ENCODE measurements around the gene RFTN1.

DNA sequence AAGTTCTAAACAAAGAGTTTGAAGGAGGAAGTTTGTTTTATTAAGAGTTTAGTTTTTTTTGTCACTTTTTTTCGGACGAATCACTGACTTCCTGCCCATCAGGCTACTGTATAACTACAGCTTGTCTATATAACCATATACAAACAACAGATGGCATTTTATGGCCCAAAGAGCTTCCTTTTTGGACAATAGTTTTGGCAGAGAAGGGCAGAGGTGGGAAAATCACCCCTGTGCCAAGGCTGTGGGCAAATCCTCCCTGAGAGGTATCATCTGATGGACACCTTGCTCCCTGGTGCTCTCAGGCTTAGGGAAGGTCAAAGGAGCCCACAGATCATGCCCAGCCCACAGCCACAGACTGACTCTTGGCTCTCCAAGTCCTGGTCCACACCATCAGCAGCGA lies 135.1 kb downstream of the RFTN1 start:
- TF ChIP-seq POLR2A (IDR thresholded peaks at IDR 0.05) = no peak
- TF ChIP-seq CTCF (IDR thresholded peaks at IDR 0.05) = no peak

All from uterus (tissue), 2 donors.